K562 (cell line): Measurements from ENCODE around the gene IQCE. TPM values are rescaled to one million over a fixed set of nuclear protein-coding genes. Genes with fewer than 3 reads are reported as not detected.

Experiments
- CBFA2T3 ChIP-seq: fragments of 450-650 bp; IDR thresholded peaks from 2 replicates; pipeline ENCODE4 v1.6.1; 2017
- CREBBP ChIP-seq: IDR thresholded peaks from one replicate; pipeline ENCODE4 v1.6.1; 2012; ENCODE audit warnings: low read depth, mild to moderate bottlenecking, control low read depth, inconsistent platforms, low read length
- HMG20B ChIP-seq: fragments of 250-450 bp; sonication (Bioruptor Pico); IDR thresholded peaks from 2 replicates; pipeline ENCODE4 v1.5.0; 2021; ENCODE audit warnings: mild to moderate bottlenecking
- RFX7 ChIP-seq: fragments of 250-450 bp; sonication (Bioruptor Pico); IDR thresholded peaks from 2 replicates; pipeline ENCODE4 v1.5.1; 2021; ENCODE audit warnings: mild to moderate bottlenecking
- SRSF7 ChIP-seq: fragments of 200-400 bp; formaldehyde crosslinking; optimal IDR thresholded peaks from 2 replicates; pipeline ENCODE3; 2017; ENCODE audit warnings: mild to moderate bottlenecking, low read depth, low read length
- USF1 ChIP-seq: sonication (generic); formaldehyde crosslinking; IDR thresholded peaks from 2 replicates; pipeline ENCODE4 v1.9.0; 2022; ENCODE audit warnings: mild to moderate bottlenecking, missing genetic modification reagents
- ZFP36 ChIP-seq: fragments of 150-350 bp; IDR thresholded peaks from 2 replicates; pipeline ENCODE4 v1.6.1; 2018; ENCODE audit warnings: low read length, low read depth; ENCODE audit not compliant: partially characterized antibody
- ZNF175 ChIP-seq: fragments of 200-800 bp; sonication (Bioruptor generic); IDR thresholded peaks from 2 replicates; pipeline ENCODE4 v1.6.1; 2016; ENCODE audit warnings: low read depth, mild to moderate bottlenecking, missing genetic modification characterization, missing compliant biosample characterization
- ZNF408 ChIP-seq: fragments of 250-450 bp; sonication (Bioruptor Pico); IDR thresholded peaks from 2 replicates; pipeline ENCODE4 v1.4.0; 2020; ENCODE audit warnings: low read depth, mild to moderate bottlenecking, moderate library complexity
- ZNF41 ChIP-seq: fragments of 250-450 bp; sonication (Bioruptor Pico); conservative IDR thresholded peaks from 2 replicates; pipeline ENCODE4 v1.4.0; 2020; ENCODE audit warnings: mild to moderate bottlenecking
- ZNF589 ChIP-seq: fragments of 200-800 bp; sonication (Bioruptor generic); IDR thresholded peaks from 2 replicates; pipeline ENCODE4 v1.6.1; 2016; ENCODE audit warnings: low read depth, missing genetic modification characterization, missing compliant biosample characterization
- ZNF778 ChIP-seq: fragments of 450-650 bp; formaldehyde crosslinking; IDR thresholded peaks from 2 replicates; pipeline ENCODE4 v1.4.0; 2020; ENCODE audit warnings: mild to moderate bottlenecking, moderate library complexity
- polyA plus RNA-seq, 8 experiments: library from polyadenylated mRNA; depleted of rRNA in 4 of 8; stranded (reverse) in 5 of 8; unstranded in 3 of 8; fragments of >200 nt; fragmentation: Nextera tagmentation in 2 of 8; fragmentation: Illumina TruSeq in 1 of 8; extraction: Ambion mirVana in 2 of 8; extraction: Trizol in 1 of 8; gene quantifications; 2 replicates each; pipeline versions ENCODE4 v1.2.1 to v1.2.3, GENCODE V29; 2011 to 2014; ENCODE audit warnings: inconsistent platforms in 1 of 8, missing spikeins in 1 of 8
- total RNA-seq, 7 experiments: library from RNA; depleted of rRNA in 6 of 7; stranded (reverse); fragments of >200 nt in 6 of 7; fragmentation: Illumina TruSeq in 2 of 7; extraction: Trizol in 2 of 7; gene quantifications; 2 replicates each; pipeline versions ENCODE4 v1.2.1 to v1.2.3, GENCODE V29; 2011 to 2021; ENCODE audit warnings: low replicate concordance in 1 of 7
- TF ChIP-seq, protein P1 (sequence below): IDR thresholded peaks from 2 replicates; pipeline ENCODE4 v1.6.1; 2012; ENCODE audit warnings: low read depth, low read length, improper control_type of control experiment, borderline replicate concordance
- TF ChIP-seq, protein P2 (sequence below): fragments of 250-450 bp; sonication (Bioruptor Pico); IDR thresholded peaks from 2 replicates; pipeline ENCODE4 v1.5.1; 2021; ENCODE audit warnings: mild to moderate bottlenecking
- TF ChIP-seq, protein P3 (sequence below): fragments of 450-650 bp; formaldehyde crosslinking; IDR thresholded peaks from 2 replicates; pipeline ENCODE4 v1.4.0; 2022; ENCODE audit warnings: missing genetic modification characterization
- TF ChIP-seq, protein P4 (sequence below), 2 experiments: fragments of 200-800 bp in 1 of 2; sonication (Bioruptor generic) in 1 of 2; sonication (generic) in 1 of 2; formaldehyde crosslinking in 1 of 2; IDR thresholded peaks in 1 of 2; conservative IDR thresholded peaks in 1 of 2; 2 replicates each; pipeline versions ENCODE4 v1.5.0 to v1.6.1; 2016 to 2020; ENCODE audit warnings: missing compliant biosample characterization in 1 of 2, missing genetic modification characterization in 1 of 2, missing genetic modification reagents in 1 of 2
- TF ChIP-seq, protein P5 (sequence below), 3 experiments: IDR thresholded peaks in 2 of 3; conservative IDR thresholded peaks in 1 of 3; 2 replicates each; pipeline ENCODE4 v1.5.1; 2011 to 2012; ENCODE audit warnings: low read length in 3 of 3, mild to moderate bottlenecking in 3 of 3, control low read depth in 2 of 3, improper control_type of control experiment in 1 of 3, inconsistent platforms in 1 of 3, low read depth in 1 of 3, mixed read lengths in 1 of 3, moderate library complexity in 1 of 3; ENCODE audit not compliant: insufficient read depth in 2 of 3

The IQCE gene
- total and polyA plus RNA-seq, 9 of the 15 experiments (the other 6 are each of a cell fraction or from before 2014, with no cell fraction given): 0.18 to 8.5 (median 4.2) TPM

GRCh38 chr7:2530071-2530987 is 28.4 kb upstream of the IQCE start (continued):
- TF ChIP-seq, protein P1, sequence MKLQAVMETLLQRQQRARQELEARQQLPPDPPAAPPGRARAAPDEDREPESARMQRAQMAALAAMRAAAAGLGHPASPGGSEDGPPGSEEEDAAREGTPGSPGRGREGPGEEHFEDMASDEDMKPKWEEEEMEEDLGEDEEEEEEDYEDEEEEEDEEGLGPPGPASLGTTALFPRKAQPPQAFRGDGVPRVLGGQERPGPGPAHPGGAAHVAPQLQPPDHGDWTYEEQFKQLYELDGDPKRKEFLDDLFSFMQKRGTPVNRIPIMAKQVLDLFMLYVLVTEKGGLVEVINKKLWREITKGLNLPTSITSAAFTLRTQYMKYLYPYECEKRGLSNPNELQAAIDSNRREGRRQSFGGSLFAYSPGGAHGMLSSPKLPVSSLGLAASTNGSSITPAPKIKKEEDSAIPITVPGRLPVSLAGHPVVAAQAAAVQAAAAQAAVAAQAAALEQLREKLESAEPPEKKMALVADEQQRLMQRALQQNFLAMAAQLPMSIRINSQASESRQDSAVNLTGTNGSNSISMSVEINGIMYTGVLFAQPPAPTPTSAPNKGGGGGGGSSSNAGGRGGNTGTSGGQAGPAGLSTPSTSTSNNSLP: no peak
- TF ChIP-seq ZFP36: peak; percentile 97
- TF ChIP-seq, protein P2, sequence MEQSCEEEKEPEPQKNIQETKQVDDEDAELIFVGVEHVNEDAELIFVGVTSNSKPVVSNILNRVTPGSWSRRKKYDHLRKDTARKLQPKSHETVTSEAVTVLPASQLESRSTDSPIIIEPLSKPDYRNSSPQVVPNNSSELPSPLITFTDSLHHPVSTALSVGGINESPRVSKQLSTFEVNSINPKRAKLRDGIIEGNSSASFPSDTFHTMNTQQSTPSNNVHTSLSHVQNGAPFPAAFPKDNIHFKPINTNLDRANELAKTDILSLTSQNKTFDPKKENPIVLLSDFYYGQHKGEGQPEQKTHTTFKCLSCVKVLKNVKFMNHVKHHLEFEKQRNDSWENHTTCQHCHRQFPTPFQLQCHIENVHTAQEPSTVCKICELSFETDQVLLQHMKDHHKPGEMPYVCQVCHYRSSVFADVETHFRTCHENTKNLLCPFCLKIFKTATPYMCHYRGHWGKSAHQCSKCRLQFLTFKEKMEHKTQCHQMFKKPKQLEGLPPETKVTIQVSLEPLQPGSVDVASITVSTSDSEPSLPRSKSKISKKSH (CRISPR knock-in tag): no peak
- no peak for TF ChIP-seq HMG20B (CRISPR knock-in tag)
- TF ChIP-seq, protein P3, sequence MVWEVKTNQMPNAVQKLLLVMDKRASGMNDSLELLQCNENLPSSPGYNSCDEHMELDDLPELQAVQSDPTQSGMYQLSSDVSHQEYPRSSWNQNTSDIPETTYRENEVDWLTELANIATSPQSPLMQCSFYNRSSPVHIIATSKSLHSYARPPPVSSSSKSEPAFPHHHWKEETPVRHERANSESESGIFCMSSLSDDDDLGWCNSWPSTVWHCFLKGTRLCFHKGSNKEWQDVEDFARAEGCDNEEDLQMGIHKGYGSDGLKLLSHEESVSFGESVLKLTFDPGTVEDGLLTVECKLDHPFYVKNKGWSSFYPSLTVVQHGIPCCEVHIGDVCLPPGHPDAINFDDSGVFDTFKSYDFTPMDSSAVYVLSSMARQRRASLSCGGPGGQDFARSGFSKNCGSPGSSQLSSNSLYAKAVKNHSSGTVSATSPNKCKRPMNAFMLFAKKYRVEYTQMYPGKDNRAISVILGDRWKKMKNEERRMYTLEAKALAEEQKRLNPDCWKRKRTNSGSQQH (CRISPR knock-in tag): no peak
- TF ChIP-seq CBFA2T3: peak; percentile 52
- TF ChIP-seq ZNF41 (CRISPR knock-in tag): no peak
- no peak for TF ChIP-seq RFX7 (CRISPR knock-in tag)
- TF ChIP-seq, protein P4, sequence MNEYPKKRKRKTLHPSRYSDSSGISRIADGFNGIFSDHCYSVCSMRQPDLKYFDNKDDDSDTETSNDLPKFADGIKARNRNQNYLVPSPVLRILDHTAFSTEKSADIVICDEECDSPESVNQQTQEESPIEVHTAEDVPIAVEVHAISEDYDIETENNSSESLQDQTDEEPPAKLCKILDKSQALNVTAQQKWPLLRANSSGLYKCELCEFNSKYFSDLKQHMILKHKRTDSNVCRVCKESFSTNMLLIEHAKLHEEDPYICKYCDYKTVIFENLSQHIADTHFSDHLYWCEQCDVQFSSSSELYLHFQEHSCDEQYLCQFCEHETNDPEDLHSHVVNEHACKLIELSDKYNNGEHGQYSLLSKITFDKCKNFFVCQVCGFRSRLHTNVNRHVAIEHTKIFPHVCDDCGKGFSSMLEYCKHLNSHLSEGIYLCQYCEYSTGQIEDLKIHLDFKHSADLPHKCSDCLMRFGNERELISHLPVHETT (CRISPR knock-in tag; conservative IDR thresholded peaks at IDR 0.05 in 1 of 2, IDR thresholded peaks at IDR 0.05 in 1 of 2): no peak
- no peak for TF ChIP-seq ZNF589
- no peak for TF ChIP-seq CREBBP
- TF ChIP-seq, protein P5, sequence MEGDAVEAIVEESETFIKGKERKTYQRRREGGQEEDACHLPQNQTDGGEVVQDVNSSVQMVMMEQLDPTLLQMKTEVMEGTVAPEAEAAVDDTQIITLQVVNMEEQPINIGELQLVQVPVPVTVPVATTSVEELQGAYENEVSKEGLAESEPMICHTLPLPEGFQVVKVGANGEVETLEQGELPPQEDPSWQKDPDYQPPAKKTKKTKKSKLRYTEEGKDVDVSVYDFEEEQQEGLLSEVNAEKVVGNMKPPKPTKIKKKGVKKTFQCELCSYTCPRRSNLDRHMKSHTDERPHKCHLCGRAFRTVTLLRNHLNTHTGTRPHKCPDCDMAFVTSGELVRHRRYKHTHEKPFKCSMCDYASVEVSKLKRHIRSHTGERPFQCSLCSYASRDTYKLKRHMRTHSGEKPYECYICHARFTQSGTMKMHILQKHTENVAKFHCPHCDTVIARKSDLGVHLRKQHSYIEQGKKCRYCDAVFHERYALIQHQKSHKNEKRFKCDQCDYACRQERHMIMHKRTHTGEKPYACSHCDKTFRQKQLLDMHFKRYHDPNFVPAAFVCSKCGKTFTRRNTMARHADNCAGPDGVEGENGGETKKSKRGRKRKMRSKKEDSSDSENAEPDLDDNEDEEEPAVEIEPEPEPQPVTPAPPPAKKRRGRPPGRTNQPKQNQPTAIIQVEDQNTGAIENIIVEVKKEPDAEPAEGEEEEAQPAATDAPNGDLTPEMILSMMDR (IDR thresholded peaks at IDR 0.05 in 2 of 3, conservative IDR thresholded peaks at IDR 0.05 in 1 of 3; ENCODE audit: insufficient read depth in 2 of 3, low read depth in 1 of 3, low read length in 3 of 3): no peak
- no peak for TF ChIP-seq USF1 (CRISPR knock-in tag)
- no peak for TF ChIP-seq ZNF408 (CRISPR knock-in tag)
- TF ChIP-seq ZNF778 (CRISPR knock-in tag): no peak
- TF ChIP-seq SRSF7: no peak
- TF ChIP-seq ZNF175: no peak
